Heart right ventricle (tissue), 16 donors: ENCODE results near the gene HAUS6. TPM values are rescaled to one million over a fixed set of nuclear protein-coding genes. Genes with fewer than 3 reads are reported as not detected.

Experiments used
- ATAC-seq, 8 donors: fragments of 200-7000 bp; cut with Tn5 transposase; one replicate each; pipeline ENCODE4 v1.9.1; 2020; ENCODE audit warnings: mild to moderate bottlenecking in 8 of 8, moderate library complexity in 8 of 8, moderate number of reproducible peaks in 1 of 8
- DNase-seq, 2 donors: peaks; one replicate each; pipeline ENCODE4 v3.0.0-alpha.2; 2020
- H3K27ac ChIP-seq, 10 donors: fragments of 200-600 bp; sonication (generic) in 2 of 10; one replicate each; pipeline versions ENCODE4 v1.5.0 to v1.8.0; 2020 to 2022; ENCODE audit warnings: mild to moderate bottlenecking in 3 of 10
- H3K27me3 ChIP-seq, 7 donors: fragments of 200-600 bp; one replicate each; pipeline ENCODE4 v1.8.0; 2021 to 2022; ENCODE audit warnings: mild to moderate bottlenecking in 2 of 7
- H3K36me3 ChIP-seq, 9 donors: fragments of 200-600 bp; sonication (generic) in 1 of 9; one replicate each; pipeline versions ENCODE4 v1.5.0 to v1.8.0; 2020 to 2022; ENCODE audit warnings: mild to moderate bottlenecking in 2 of 9
- H3K4me1 ChIP-seq, 9 donors: fragments of 200-600 bp; sonication (generic) in 1 of 9; one replicate each; pipeline versions ENCODE4 v1.5.0 to v1.8.0; 2020 to 2022; ENCODE audit warnings: mild to moderate bottlenecking in 4 of 9
- H3K4me3 ChIP-seq, 10 donors: fragments of 200-600 bp; sonication (generic) in 2 of 10; one replicate each; pipeline versions ENCODE4 v1.5.0 to v1.8.0; 2020 to 2022; ENCODE audit warnings: mild to moderate bottlenecking in 7 of 10, moderate library complexity in 2 of 10
- H3K9me3 ChIP-seq, 11 donors: fragments of 200-600 bp in 10 of 11; sonication (generic) in 2 of 11; one replicate each; pipeline versions ENCODE4 v1.5.0 to v1.8.0; 2013 to 2022; ENCODE audit warnings: mild to moderate bottlenecking in 2 of 11, control low read depth in 1 of 11, moderate library complexity in 1 of 11
- WGBS, 2 donors: extraction: QIAGEN DNeasy Blood & Tissue Kit; methylation state at CpG; one replicate each; pipeline ENCODE4 v1.1.7; 2013; ENCODE audit warnings: inconsistent platforms in 1 of 2; 5-methylcytosine and 5-hydroxymethylcytosine counted together
- intact Hi-C, 10 donors: fragments of 100-400 bp; cut with DNase I; formaldehyde crosslinking; loops; one replicate each; pipeline versions ENCODE4 v1.11.1 to v1.14.2; 2022
- polyA plus RNA-seq, 2 donors: library from polyadenylated mRNA; stranded (reverse); fragments of 200-250 nt; gene quantifications; one replicate each; pipeline ENCODE4 v1.2.3, GENCODE V29; 2013
- total RNA-seq, 10 donors: library from RNA; stranded (reverse); fragmentation: NEBNext Ultra II Directional in 3 of 10; extraction: Animal tissue kit (Norgen Biotek cat#: 25700) in 3 of 10; gene quantifications; one replicate each; pipeline versions ENCODE4 v1.2.1 to v1.2.4, GENCODE V29; 2021 to 2023
- TF ChIP-seq, protein P1 (sequence below), 9 donors: fragments of 200-600 bp; sonication (generic) in 2 of 9; IDR thresholded peaks; one replicate each; pipeline versions ENCODE4 v1.5.0 to v1.8.0; 2021 to 2022; ENCODE audit warnings: antibody characterized with exemption in 9 of 9, mild to moderate bottlenecking in 5 of 9, moderate library complexity in 1 of 9
- donor health status: Arrhythmogenic right ventricular cardiomyopathy.
- donor health status: ischemic (EF 13 %, LVEDD 7.1; RV severe dilation, severe dysfunction).
- donor health status: healthy with polysubstance abuse.
- donor health status: DM: no; HTN: yes; CAD: no.
- donor health status: DM: no; HTN: no; CAD: no.
- donor health status: ischemic (EF 25% LVEDD 6.9; RV normal size, moderate dysfunction).
- donor health status: ischemic (EF 25% LVEDD 5.7; RV mildly dilated, moderate dysfunction).
- donor health status: healthy.
- donor health status: DM: yes; HTN: yes; CAD: no.
- donor health status: Ischemic cardiomyopathy.
- donor health status: ischemic (EF 35%, LVEDD 5.7; RV mildly dilated, moderate dysfunction).
- donor health status: nonischemic (EF 11% LVEDD 7.7; RV severe dilation, severe dysfunction).
- donor health status: DM: yes; HTN: yes; CAD: no.
- donor health status: PGD.
- donor health status: ischemic (EF 29% LVEDD 5.4; RV normal size, mild dysfunction).
- donor health status: nonischemic (EF 23%, LVEDD 6.1; RV moderate dilation, normal function).

Gene HAUS6
- total and polyA plus RNA-seq, 12 donors: 2.6 to 10.4 (median 7.0) TPM

DNA sequence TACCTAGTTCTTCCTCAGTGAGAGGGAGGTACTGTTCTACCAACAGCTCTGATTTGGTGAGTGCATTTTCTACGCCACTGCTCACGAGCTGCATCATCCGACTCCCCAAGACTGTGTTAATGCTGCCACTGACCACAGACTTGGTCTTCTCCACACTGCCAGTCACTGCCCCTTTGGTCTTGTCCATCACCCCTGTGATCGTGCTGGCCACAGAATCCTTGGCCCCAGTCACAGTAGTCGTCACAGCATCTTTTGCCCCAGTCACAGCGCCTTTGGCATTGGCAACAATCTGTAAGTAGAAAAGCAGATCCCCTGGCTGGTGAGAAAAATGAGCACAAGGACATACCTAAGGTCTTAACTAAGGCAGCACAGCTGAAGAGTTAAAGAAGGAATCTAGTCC, 18.2 kb upstream of the HAUS6 start:
- DNase-seq (no peak), ATAC-seq (no peak)
- TF ChIP-seq, protein P1, sequence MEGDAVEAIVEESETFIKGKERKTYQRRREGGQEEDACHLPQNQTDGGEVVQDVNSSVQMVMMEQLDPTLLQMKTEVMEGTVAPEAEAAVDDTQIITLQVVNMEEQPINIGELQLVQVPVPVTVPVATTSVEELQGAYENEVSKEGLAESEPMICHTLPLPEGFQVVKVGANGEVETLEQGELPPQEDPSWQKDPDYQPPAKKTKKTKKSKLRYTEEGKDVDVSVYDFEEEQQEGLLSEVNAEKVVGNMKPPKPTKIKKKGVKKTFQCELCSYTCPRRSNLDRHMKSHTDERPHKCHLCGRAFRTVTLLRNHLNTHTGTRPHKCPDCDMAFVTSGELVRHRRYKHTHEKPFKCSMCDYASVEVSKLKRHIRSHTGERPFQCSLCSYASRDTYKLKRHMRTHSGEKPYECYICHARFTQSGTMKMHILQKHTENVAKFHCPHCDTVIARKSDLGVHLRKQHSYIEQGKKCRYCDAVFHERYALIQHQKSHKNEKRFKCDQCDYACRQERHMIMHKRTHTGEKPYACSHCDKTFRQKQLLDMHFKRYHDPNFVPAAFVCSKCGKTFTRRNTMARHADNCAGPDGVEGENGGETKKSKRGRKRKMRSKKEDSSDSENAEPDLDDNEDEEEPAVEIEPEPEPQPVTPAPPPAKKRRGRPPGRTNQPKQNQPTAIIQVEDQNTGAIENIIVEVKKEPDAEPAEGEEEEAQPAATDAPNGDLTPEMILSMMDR (IDR thresholded peaks at IDR 0.05): no peak
- no peaks in the 10 kb centered on the region for H3K27me3 ChIP-seq
- H3K36me3 ChIP-seq: peaks cover 0 to 100% (median 56%) of the 10 kb centered on the region in 9 donors
- 90 to 97% methylated on average over 6 of the region's 6 CpGs for WGBS, 2 donors
- intact Hi-C loops: loop anchor here in 5 of 10 donors (10.0 kb wide), 4 partner anchors 54 to 334 kb away; partner anchors contain the start of gene DENND4C (in 2 of the 5)
- H3K9me3 ChIP-seq: no peaks in the 10 kb centered on the region
- H3K4me1 ChIP-seq: peaks cover 0 to 90% (median 36%) of the 10 kb centered on the region in 9 donors
- H3K27ac ChIP-seq: peak overlapping the region in 2 of 10 donors; percentile 3 to 33
- H3K4me3 ChIP-seq: no peak overlapping the region

DNA sequence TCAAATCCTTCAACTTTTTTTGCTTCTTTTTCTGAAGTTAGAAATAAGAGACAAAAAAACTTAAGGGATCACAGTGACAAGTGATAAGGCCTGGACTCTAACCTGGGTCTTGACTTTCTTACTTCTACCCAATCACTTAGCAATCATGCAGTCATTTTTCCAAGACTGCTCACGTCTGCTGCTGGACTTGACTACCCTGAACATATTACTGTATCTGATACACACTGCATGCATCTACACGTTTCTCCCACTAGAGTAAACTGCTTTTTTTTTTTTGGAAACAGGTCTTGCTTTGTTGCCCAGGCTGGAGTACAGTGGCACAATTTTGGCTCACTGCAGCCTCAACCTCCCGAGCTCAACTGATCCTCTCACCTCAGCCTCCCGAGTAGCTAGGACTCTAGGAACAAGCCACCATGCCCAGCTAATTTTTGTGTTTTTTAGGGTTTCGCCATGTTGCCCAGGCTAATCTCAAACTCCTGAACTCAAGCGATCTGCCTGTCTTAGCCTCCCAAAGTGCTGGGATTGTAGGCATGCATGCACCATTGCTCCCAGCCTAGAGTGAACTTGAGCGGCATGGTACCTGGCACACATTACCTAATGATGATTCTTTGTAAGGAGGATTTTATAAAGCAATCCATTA, 17.2 kb upstream of the HAUS6 start:
- Histone ChIP-seq H3K27me3 (no peaks in the 10 kb centered on the region), H3K36me3 (peaks cover 0 to 100% (median 61%) of the 10 kb centered on the region in 9 donors)
- intact Hi-C loops: loop anchor here in 5 of 10 donors (10.0 kb wide), 5 partner anchors 55 to 335 kb away; partner anchors contain the start of gene DENND4C (in 2 of the 5)

DNA sequence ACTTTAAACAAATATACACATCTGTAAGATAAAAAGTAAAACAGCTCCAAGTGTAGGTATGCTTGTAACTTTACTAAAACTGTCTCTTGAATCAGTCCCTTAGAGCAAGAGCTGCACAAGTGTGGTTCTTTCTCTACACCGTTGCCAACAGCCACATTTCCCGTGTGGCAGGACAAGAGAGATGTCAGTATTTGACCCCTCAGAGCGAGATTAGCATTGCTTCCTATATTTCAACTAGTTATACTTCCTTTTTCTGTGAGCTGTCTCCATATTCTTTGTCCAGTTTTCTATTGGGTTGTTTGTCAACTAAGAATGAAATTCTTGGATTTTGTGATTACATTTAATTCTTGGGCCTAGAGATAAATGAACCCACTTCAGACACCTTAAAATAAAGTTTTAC, 16.5 kb upstream of the HAUS6 start:
- peaks cover 0 to 100% (median 64%) of the 10 kb centered on the region in 9 donors for H3K36me3 ChIP-seq
- ATAC-seq: no peak
- intact Hi-C loops: loop anchor here in 1 of 10 donors (10.0 kb wide), 1 partner anchor 226 kb away; no protein-coding TSS in a partner anchor
- 60 to 63% methylated on average over 3 of the region's 3 CpGs for WGBS, 2 donors
- TF ChIP-seq, protein P1 (IDR thresholded peaks at IDR 0.05): no peak
- no peak overlapping the region for H3K4me3 ChIP-seq
- H3K9me3 ChIP-seq: no peaks in the 10 kb centered on the region
- peaks cover 0 to 80% (median 23%) of the 10 kb centered on the region in 9 donors for H3K4me1 ChIP-seq
- DNase-seq: no peak
- H3K27me3 ChIP-seq: no peaks in the 10 kb centered on the region
- peak overlapping the region in 8 of 10 donors; percentile 6 to 70 (median 42) for H3K27ac ChIP-seq

More for the DNA sequence above, 17.2 kb upstream of the HAUS6 start:
- Histone ChIP-seq H3K4me1 (peaks cover 0 to 80% (median 28%) of the 10 kb centered on the region in 9 donors), H3K4me3 (no peak overlapping the region), H3K27ac (peak overlapping the region in 3 of 10 donors; percentile 48 to 70 (median 53)), H3K9me3 (no peaks in the 10 kb centered on the region)
- ATAC-seq (no peak), DNase-seq (no peak)
- TF ChIP-seq, protein P1 (IDR thresholded peaks at IDR 0.05): no peak
- 90 to 91% methylated on average over 7 of the region's 7 CpGs for WGBS, 2 donors

DNA sequence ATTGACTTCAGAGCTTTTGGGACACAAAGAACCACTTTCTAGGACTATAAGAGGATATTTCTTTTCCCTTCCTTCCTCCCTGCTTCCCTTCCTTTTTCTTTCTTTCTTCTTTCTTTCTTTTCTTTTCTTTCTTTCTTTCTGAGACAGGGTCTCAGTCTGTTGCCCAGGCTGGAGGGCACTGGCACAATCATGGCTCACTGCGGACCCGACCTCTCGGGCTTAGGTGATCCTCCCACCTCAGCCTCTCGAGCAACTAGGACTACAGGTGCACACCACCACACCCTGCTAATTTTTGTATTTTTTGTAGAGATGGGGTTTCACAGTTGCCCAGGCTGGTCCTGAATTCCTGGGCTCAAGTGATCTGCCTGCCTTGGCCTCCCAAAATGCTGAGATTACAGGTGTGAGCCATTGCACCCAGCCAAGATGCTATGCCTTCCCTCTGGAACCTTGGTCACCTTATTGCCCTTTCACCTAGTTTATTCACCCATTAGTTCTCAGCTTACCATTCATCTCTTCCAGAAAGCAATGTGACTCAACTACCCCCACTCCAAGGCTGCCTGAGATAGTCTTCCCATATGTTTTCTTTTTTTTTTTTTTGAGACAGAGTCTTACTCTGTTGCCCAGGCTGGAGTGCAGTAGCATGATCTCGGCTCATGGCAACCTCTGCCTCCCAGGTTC, 14.5 kb upstream of the HAUS6 start:
- peak overlapping the region in 9 of 10 donors; percentile 27 to 70 (median 45) for H3K27ac ChIP-seq
- H3K27me3 ChIP-seq: no peaks in the 10 kb centered on the region
- TF ChIP-seq, protein P1 (IDR thresholded peaks at IDR 0.05): no peak
- DNase-seq: no peak
- peaks cover 0 to 65% (median 19%) of the 10 kb centered on the region in 9 donors for H3K4me1 ChIP-seq
- ATAC-seq: no peak
- peaks cover 0 to 87% (median 58%) of the 10 kb centered on the region in 9 donors for H3K36me3 ChIP-seq
- WGBS, 2 donors: 98 to 100% methylated on average over 5 of the region's 5 CpGs
- intact Hi-C loops: loop anchor here in 1 of 10 donors (10.0 kb wide), 1 partner anchor 228 kb away; no protein-coding TSS in a partner anchor
- no peaks in the 10 kb centered on the region for H3K9me3 ChIP-seq
- H3K4me3 ChIP-seq: no peak overlapping the region
